MM.1S (cell line): Measurements from ENCODE around the gene KDM4B.

ENCODE experiments used
- EZH2 ChIP-seq: fragments of 300-600 bp; sonication (generic); optimal IDR thresholded peaks from 2 replicates; pipeline ENCODE3; 2017; ENCODE audit warnings: low read depth, mild to moderate bottlenecking, antibody characterized with exemption, low read length, mixed read lengths
- TF ChIP-seq, protein P1 (sequence below): fragments of 300-600 bp; sonication (generic); IDR thresholded peaks from 2 replicates; pipeline ENCODE4 v1.5.1; 2016; ENCODE audit warnings: antibody characterized with exemption, low read length, mixed read lengths

DNA sequence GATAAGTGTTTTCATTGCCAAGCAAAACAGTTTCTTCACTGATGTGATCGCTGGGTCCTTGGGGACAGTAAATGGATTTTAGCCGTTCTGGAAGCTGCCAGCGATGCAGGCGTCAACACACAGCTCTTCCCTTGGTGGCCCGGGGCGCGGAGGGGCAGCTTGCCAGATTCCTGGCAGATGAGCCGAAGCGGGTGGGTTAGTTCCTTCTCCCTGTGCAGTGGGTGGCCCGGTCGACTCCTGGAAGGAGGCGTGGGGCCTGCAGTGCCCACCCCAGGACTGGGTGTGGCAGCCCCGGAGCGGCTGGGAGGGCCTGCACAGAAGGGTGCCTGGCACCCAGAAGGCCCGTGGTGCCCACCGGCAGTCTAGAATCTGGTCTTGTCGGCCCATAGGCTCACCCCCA, 69.0 kb downstream of the KDM4B start:
- TF ChIP-seq EZH2: no peak
- TF ChIP-seq, protein P1, sequence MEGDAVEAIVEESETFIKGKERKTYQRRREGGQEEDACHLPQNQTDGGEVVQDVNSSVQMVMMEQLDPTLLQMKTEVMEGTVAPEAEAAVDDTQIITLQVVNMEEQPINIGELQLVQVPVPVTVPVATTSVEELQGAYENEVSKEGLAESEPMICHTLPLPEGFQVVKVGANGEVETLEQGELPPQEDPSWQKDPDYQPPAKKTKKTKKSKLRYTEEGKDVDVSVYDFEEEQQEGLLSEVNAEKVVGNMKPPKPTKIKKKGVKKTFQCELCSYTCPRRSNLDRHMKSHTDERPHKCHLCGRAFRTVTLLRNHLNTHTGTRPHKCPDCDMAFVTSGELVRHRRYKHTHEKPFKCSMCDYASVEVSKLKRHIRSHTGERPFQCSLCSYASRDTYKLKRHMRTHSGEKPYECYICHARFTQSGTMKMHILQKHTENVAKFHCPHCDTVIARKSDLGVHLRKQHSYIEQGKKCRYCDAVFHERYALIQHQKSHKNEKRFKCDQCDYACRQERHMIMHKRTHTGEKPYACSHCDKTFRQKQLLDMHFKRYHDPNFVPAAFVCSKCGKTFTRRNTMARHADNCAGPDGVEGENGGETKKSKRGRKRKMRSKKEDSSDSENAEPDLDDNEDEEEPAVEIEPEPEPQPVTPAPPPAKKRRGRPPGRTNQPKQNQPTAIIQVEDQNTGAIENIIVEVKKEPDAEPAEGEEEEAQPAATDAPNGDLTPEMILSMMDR: no peak
